HG02798 (cell line): ENCODE data around the gene ZNF101.
A peak's percentile ranks its signal among the peaks of the same experiment; 100 is the strongest.
"Not testable (repeated sequence)": the region's sequence is repeated elsewhere in the genome, so short reads cannot be mapped to it uniquely, and the experiment has no call there.

ENCODE experiments used
- ATAC-seq: cut with Tn5 transposase; IDR thresholded peaks from one replicate; pipeline ENCODE4 v1.9.1; 2021; ENCODE audit warnings: mild to moderate bottlenecking; ENCODE audit not compliant: unreplicated experiment, poor library complexity

Gene ZNF101

GRCh38 chr19:19659646-19660245 lies 8.9 kb upstream of the ZNF101 start:
- no peak for ATAC-seq

- no peak for ATAC-seq
Measured at GRCh38 chr19:19661141-19661674, 7.4 kb upstream of the ZNF101 start.

- ATAC-seq: peak; percentile 39
Measured at GRCh38 chr19:19661675-19662251, 6.9 kb upstream of the ZNF101 start.

GRCh38 chr19:19662344-19662743 lies 6.3 kb upstream of the ZNF101 start:
- ATAC-seq: no peak

GRCh38 chr19:19662871-19663255 lies 5.8 kb upstream of the ZNF101 start:
- no peak for ATAC-seq

- ATAC-seq: peak; percentile 79
Measured at GRCh38 chr19:19663256-19664120, 5.2 kb upstream of the ZNF101 start, which contains the start of gene ATP13A1. TSS of gene ATP13A1 (minus strand) at chr19:19663676. CDS start at chr19:19663666, 10 bp downstream.

- ATAC-seq: not testable (repeated sequence)
Measured at GRCh38 chr19:19665420-19665948, 3.2 kb upstream of the ZNF101 start.

GRCh38 chr19:19670070-19670551 lies 1.5 kb downstream of the ZNF101 start:
- ATAC-seq: no peak

- ATAC-seq: no peak
Measured at GRCh38 chr19:19672816-19673215, 4.2 kb downstream of the ZNF101 start.

- ATAC-seq: no peak
Measured at GRCh38 chr19:19674315-19674714, 5.7 kb downstream of the ZNF101 start.

- no peak for ATAC-seq
Measured at GRCh38 chr19:19677579-19677978, 8.9 kb downstream of the ZNF101 start.

- ATAC-seq: no peak
Measured at GRCh38 chr19:19679176-19680073, 10.8 kb downstream of the ZNF101 start.

GRCh38 chr19:19686119-19686518 lies 17.5 kb downstream of the ZNF101 start:
- not testable (repeated sequence) for ATAC-seq

- no peak for ATAC-seq
Measured at GRCh38 chr19:19686580-19686979, 17.9 kb downstream of the ZNF101 start.

- no peak for ATAC-seq
Measured at GRCh38 chr19:19687090-19687489, 18.5 kb downstream of the ZNF101 start.

GRCh38 chr19:19689023-19689422 lies 20.4 kb downstream of the ZNF101 start:
- not testable (repeated sequence) for ATAC-seq

GRCh38 chr19:19691683-19692082 lies 23.0 kb downstream of the ZNF101 start:
- ATAC-seq: no peak

GRCh38 chr19:19696386-19696785 lies 27.7 kb downstream of the ZNF101 start:
- ATAC-seq: no peak

GRCh38 chr19:19697589-19697988 lies 28.9 kb downstream of the ZNF101 start:
- no peak for ATAC-seq

GRCh38 chr19:19700493-19700892 lies 31.9 kb downstream of the ZNF101 start:
- not testable (repeated sequence) for ATAC-seq
